GM12878 (cell line): Measurements from ENCODE around the gene GRIN2D. TPM values are rescaled to one million over a fixed set of nuclear protein-coding genes. Genes with fewer than 3 reads are reported as not detected.
A peak's percentile ranks its signal among the peaks of the same experiment; 100 is the strongest.

Experiments
- ATAC-seq: fragments of 200-7000 bp; cut with Tn5 transposase; 3 replicates; pipeline ENCODE4 v1.9.1; 2020; ENCODE audit warnings: mild to moderate bottlenecking, moderate library complexity
- BruUV-seq: library from RNA; stranded (reverse); fragments of 400-500 nt; replicated peaks from 2 replicates; lab custom pipeline; 2021; lab: Mats Ljungman, UMichigan
- CTCF ChIA-PET: fragments of 300-600 bp; sonication (Branson Sonifier 250); formaldehyde crosslinking; extraction: SDS; loops from one replicate; lab custom pipeline; 2021; ENCODE audit warnings: inconsistent platforms; lab: Yijun Ruan, JAX
- POLR2A ChIA-PET: fragments of 350-600 bp; formaldehyde crosslinking; extraction: SDS; loops from one replicate; lab custom pipeline; 2021; ENCODE audit warnings: inconsistent platforms; lab: Charles Lee
- RAD21 ChIA-PET: fragments of 300-600 bp; sonication (Branson Sonifier 250); formaldehyde crosslinking; loops from one replicate; lab custom pipeline; 2023; ENCODE audit warnings: antibody characterized with exemption; ENCODE audit not compliant: unreplicated experiment; lab: Charles Lee
- SMC1A ChIA-PET: fragments of 300-600 bp; sonication (Branson Sonifier 250); formaldehyde crosslinking; loops from one replicate; lab custom pipeline; 2023; ENCODE audit not compliant: unreplicated experiment, uncharacterized antibody; lab: Charles Lee
- DNase-seq: peaks from one replicate; pipeline ENCODE4 v3.0.0-alpha.2; 2011; ENCODE audit warnings: low read depth, low spot score
- FAIRE-seq: peaks from 3 replicates; lab custom pipeline; 2011; peaks lifted over from hg19 to GRCh38; lab: Jason Lieb, UNC
- H2AFZ ChIP-seq: 2 replicates; pipeline ENCODE4 v1.6.0; 2011; ENCODE audit warnings: low read depth, low read length, control low read depth; ENCODE audit not compliant: control insufficient read depth
- H3K27ac ChIP-seq: 2 replicates; pipeline ENCODE4 v1.5.1; 2011; ENCODE audit warnings: control low read depth; ENCODE audit not compliant: control insufficient read depth, insufficient read depth
- H3K27me3 ChIP-seq, 2 experiments: replicated peaks in 1 of 2; 2 replicates each; pipeline versions ENCODE4 v1.6.0 to v1.6.1; 2011; ENCODE audit warnings: low read length in 1 of 2; ENCODE audit not compliant: control insufficient read depth in 2 of 2, insufficient read depth in 2 of 2
- H3K36me3 ChIP-seq, 2 experiments: 2 replicates each; pipeline ENCODE4 v1.5.1; 2011; ENCODE audit warnings: low read length in 1 of 2; ENCODE audit not compliant: control insufficient read depth in 2 of 2, insufficient read depth in 2 of 2
- H3K4me1 ChIP-seq: 2 replicates; pipeline ENCODE4 v1.6.1; 2011; ENCODE audit warnings: mild to moderate bottlenecking, low read length, moderate library complexity, mixed read lengths; ENCODE audit not compliant: control insufficient read depth, insufficient read depth
- H3K4me2 ChIP-seq: 2 replicates; pipeline ENCODE4 v1.6.0; 2011; ENCODE audit warnings: control low read depth; ENCODE audit not compliant: control insufficient read depth, insufficient read depth
- H3K4me3 ChIP-seq: fragments of 200-600 bp; sonication (generic); 2 replicates; pipeline ENCODE4 v1.5.1; 2016
- H3K79me2 ChIP-seq: 2 replicates; pipeline ENCODE4 v1.6.0; 2011; ENCODE audit warnings: low read length; ENCODE audit not compliant: control insufficient read depth, insufficient read depth
- H3K9ac ChIP-seq: 2 replicates; pipeline ENCODE4 v1.8.0; 2011; ENCODE audit warnings: low read length, control low read depth, mixed read lengths; ENCODE audit not compliant: control insufficient read depth, insufficient read depth
- H3K9me3 ChIP-seq: replicated peaks from 3 replicates; pipeline ENCODE4 v1.5.1; 2011; ENCODE audit warnings: mild to moderate bottlenecking, low read length; ENCODE audit not compliant: control insufficient read depth, insufficient read depth
- H4K20me1 ChIP-seq: 2 replicates; pipeline ENCODE4 v1.6.0; 2011; ENCODE audit not compliant: control insufficient read depth, insufficient read depth
- RUNX3 ChIP-seq: IDR thresholded peaks from 2 replicates; pipeline ENCODE4 v1.6.1; 2012; ENCODE audit warnings: low read length, inconsistent platforms
- SIX5 ChIP-seq: IDR thresholded peaks from 2 replicates; pipeline ENCODE4 v1.6.1; 2011; ENCODE audit warnings: mild to moderate bottlenecking, low read depth, low read length, moderate library complexity; ENCODE audit not compliant: severe bottlenecking
- STAT3 ChIP-seq: IDR thresholded peaks from 2 replicates; pipeline ENCODE4 v1.6.1; 2011; ENCODE audit warnings: low read depth, low read length, improper control_type of control experiment
- WGBS: methylation state at CpG from one replicate; pipeline ENCODE4 v1.1.6; 2016; ENCODE audit warnings: low lambda C conversion rate; ENCODE audit not compliant: insufficient replicate concordance, insufficient coverage; ENCODE audit errors: missing lambda C conversion rate; 5-methylcytosine and 5-hydroxymethylcytosine counted together
- in situ Hi-C: fragments of 300-500 bp; cut with MboI; formaldehyde crosslinking; loops from 9 replicates; pipeline ENCODE4 v1.14.3; 2018; ENCODE audit warnings: mixed read lengths
- intact Hi-C: fragments of 100-400 bp; cut with micrococcal nuclease; formaldehyde crosslinking; loops from one replicate; pipeline ENCODE4 v1.14.2; 2022; ENCODE audit not compliant: unreplicated experiment
- polyA plus RNA-seq, 11 experiments: library from polyadenylated mRNA; depleted of rRNA in 4 of 11; unstranded in 6 of 11; stranded (reverse) in 5 of 11; fragments of >200 nt; fragmentation: Nextera tagmentation in 4 of 11; fragmentation: Illumina TruSeq in 1 of 11; extraction: Ambion mirVana in 4 of 11; extraction: Trizol in 1 of 11; gene quantifications; 1 replicate in 1 of 11; 2 replicates in 10 of 11; pipeline versions ENCODE4 v1.2.1 to v1.2.3, GENCODE V29; 2011 to 2016; ENCODE audit warnings: inconsistent platforms in 2 of 11, missing spikeins in 2 of 11, low read depth in 1 of 11
- total RNA-seq, 4 experiments: library from RNA; depleted of rRNA in 3 of 4; stranded (reverse); fragments of >200 nt in 3 of 4; fragmentation: Illumina TruSeq in 1 of 4; extraction: Trizol in 1 of 4; gene quantifications; 2 replicates each; pipeline versions ENCODE4 v1.2.1 to v1.2.3, GENCODE V29; 2013 to 2021
- TF ChIP-seq, protein P1 (sequence below): fragments of 450-650 bp; conservative IDR thresholded peaks from 2 replicates; pipeline ENCODE4 v1.6.1; 2017; ENCODE audit warnings: mild to moderate bottlenecking, moderate library complexity

Gene GRIN2D
- total and polyA plus RNA-seq, 10 of the 15 experiments (the other 5 are each of a cell fraction or from before 2014, with no cell fraction given): 0.03 to 0.38 (median 0.04) TPM; not detected in 3

DNA sequence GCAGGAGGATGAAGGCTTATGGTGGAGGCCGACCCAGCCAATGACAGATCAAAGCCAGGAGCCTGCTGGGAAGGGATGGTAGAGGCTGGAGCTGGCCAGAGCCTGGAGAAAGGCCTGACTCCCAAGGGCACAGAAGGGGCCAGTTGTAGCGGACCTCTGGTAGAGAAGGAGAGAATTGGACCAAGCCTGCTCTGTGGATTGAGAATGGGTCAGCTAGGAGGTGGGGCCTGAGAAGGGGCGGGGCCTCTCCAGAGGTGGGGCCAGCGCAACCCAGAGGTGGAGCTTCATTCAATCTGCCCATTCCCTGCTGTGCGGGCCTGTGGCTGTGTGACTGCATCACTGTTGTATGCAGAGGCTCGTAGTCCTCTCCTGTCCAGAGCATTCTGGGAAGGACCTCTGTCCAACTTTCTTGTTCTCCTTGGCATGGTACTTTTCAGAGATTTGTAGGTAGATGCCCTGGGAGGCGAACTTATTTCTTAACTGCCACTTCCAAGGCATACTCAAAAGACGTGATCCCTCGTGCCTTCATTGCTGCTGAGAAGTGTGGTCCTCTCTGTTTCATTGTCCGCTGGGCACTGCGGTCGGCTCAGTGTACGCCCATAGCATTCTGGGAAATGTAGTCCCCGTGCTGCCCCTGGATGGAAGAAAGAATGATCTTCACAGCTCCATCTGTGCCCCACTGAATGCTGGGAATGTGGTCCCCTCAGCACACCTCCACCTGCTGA lies 6.7 kb downstream of the GRIN2D start:
- Histone ChIP-seq H3K9ac (no peak overlapping the region), H3K36me3 (no peaks in the 10 kb centered on the region), H3K4me3 (no peak overlapping the region), H3K79me2 (no peaks in the 10 kb centered on the region), H3K4me1 (peaks cover 11% of the 10 kb centered on the region), H3K4me2 (no peak overlapping the region; the same call in 1 of the 2 replicates), H3K27ac (no peak overlapping the region), H2AFZ (peak overlapping the region; percentile 28; the same call in 1 of the 2 replicates), H3K9me3 (no peaks in the 10 kb centered on the region), H4K20me1 (no peaks in the 10 kb centered on the region), H3K27me3 (peaks cover 3 to 5% of the 10 kb centered on the region in 2 experiments; a peak in 3 of 4 replicates)
- ChIA-PET POLR2A (interaction anchor here (0.8 to 1.3 kb wide), 2 partner anchors 9 to 37 kb away, joined by 3 read pairs; partner anchors contain the start of gene KDELR1), SMC1A (no interaction called here), CTCF (interaction anchor here (0.6 to 2.7 kb wide), 2 partner anchors 9 to 201 kb away, joined by 3 to 17 read pairs; partner anchors contain the start of gene KDELR1), RAD21 (no interaction called here)
- intact Hi-C loops (no loop called here), in situ Hi-C loops (no loop called here)
- DNase-seq (no peak), ATAC-seq (peak; percentile 48), FAIRE-seq (no peak)
- TF ChIP-seq SIX5 (peak; percentile 61), RUNX3 (peak; percentile 58), STAT3 (no peak)
- TF ChIP-seq, protein P1, sequence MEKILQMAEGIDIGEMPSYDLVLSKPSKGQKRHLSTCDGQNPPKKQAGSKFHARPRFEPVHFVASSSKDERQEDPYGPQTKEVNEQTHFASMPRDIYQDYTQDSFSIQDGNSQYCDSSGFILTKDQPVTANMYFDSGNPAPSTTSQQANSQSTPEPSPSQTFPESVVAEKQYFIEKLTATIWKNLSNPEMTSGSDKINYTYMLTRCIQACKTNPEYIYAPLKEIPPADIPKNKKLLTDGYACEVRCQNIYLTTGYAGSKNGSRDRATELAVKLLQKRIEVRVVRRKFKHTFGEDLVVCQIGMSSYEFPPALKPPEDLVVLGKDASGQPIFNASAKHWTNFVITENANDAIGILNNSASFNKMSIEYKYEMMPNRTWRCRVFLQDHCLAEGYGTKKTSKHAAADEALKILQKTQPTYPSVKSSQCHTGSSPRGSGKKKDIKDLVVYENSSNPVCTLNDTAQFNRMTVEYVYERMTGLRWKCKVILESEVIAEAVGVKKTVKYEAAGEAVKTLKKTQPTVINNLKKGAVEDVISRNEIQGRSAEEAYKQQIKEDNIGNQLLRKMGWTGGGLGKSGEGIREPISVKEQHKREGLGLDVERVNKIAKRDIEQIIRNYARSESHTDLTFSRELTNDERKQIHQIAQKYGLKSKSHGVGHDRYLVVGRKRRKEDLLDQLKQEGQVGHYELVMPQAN: no peak
- BruUV-seq: no TSS peak
- 39% methylated on average over 14 of the region's 14 CpGs for WGBS
